HG03520 (cell line): ENCODE results near the gene PLCL2.

Source experiments
- ATAC-seq: cut with Tn5 transposase; IDR thresholded peaks from one replicate; pipeline ENCODE4 v1.9.1; 2021; ENCODE audit warnings: mild to moderate bottlenecking, moderate library complexity; ENCODE audit not compliant: unreplicated experiment

PLCL2 gene

GRCh38 chr3:17138246-17139039 is 253.7 kb downstream of the PLCL2 start:
- no peak for ATAC-seq
